Measurements from ENCODE around the gene BICDL1.

- TF ChIP-seq POLR2A (IDR thresholded peaks at IDR 0.05) (no peak), CTCF (IDR thresholded peaks at IDR 0.05) (no peak)
These were observed 82.5 kb downstream of the BICDL1 start for GRCh38 chr12:120071493-120072020.

Data from testis (tissue), 2 donors.